Liver (tissue), 9 donors: Measurements from ENCODE around the gene FRMD1. TPM values are rescaled to one million over a fixed set of nuclear protein-coding genes. Genes with fewer than 3 reads are reported as not detected.

Source experiments
- DNase-seq: peaks from one replicate; pipeline ENCODE4 v3.0.0-alpha.2; 2017; ENCODE audit warnings: low spot score
- H3K27ac ChIP-seq, 2 donors: one replicate each; pipeline ENCODE4 v1.7.0; 2013; ENCODE audit warnings: inconsistent platforms in 2 of 2, low read length in 2 of 2, control low read depth in 1 of 2, low read depth in 1 of 2, mild to moderate bottlenecking in 1 of 2
- H3K27me3 ChIP-seq, 4 donors: one replicate each; pipeline versions ENCODE4 v1.6.1 to v1.7.0; 2013; ENCODE audit warnings: low read length in 3 of 4, inconsistent platforms in 1 of 4, mild to moderate bottlenecking in 1 of 4, moderate library complexity in 1 of 4; ENCODE audit not compliant: control insufficient read depth in 4 of 4, insufficient read depth in 4 of 4
- H3K36me3 ChIP-seq, 4 donors: one replicate each; pipeline versions ENCODE4 v1.6.1 to v1.7.0; 2013; ENCODE audit warnings: low read length in 3 of 4, mild to moderate bottlenecking in 3 of 4, low read depth in 1 of 4, moderate library complexity in 1 of 4; ENCODE audit not compliant: control insufficient read depth in 4 of 4, insufficient read depth in 3 of 4
- H3K4me1 ChIP-seq, 4 donors: one replicate each; pipeline versions ENCODE4 v1.6.1 to v1.7.0; 2013; ENCODE audit warnings: low read length in 3 of 4, mild to moderate bottlenecking in 3 of 4, moderate library complexity in 1 of 4; ENCODE audit not compliant: control insufficient read depth in 4 of 4, insufficient read depth in 4 of 4
- H3K4me3 ChIP-seq, 3 donors: one replicate each; pipeline versions ENCODE4 v1.6.1 to v1.7.0; 2013; ENCODE audit warnings: low read length in 3 of 3, control low read depth in 1 of 3, low read depth in 1 of 3, mild to moderate bottlenecking in 1 of 3
- H3K9ac ChIP-seq, 2 donors: one replicate each; pipeline ENCODE4 v1.7.0; 2013; ENCODE audit warnings: low read length in 2 of 2, mild to moderate bottlenecking in 2 of 2, moderate library complexity in 2 of 2, control low read depth in 1 of 2, low read depth in 1 of 2
- H3K9me3 ChIP-seq, 4 donors: one replicate each; pipeline versions ENCODE4 v1.6.1 to v1.7.0; 2013; ENCODE audit warnings: low read length in 3 of 4; ENCODE audit not compliant: control insufficient read depth in 4 of 4
- ATF3 ChIP-seq: IDR thresholded peaks from 2 replicates; pipeline ENCODE4 v1.6.1; 2016; ENCODE audit warnings: antibody characterized with exemption
- CTCF ChIP-seq: fragments of 150-350 bp; IDR thresholded peaks from 2 replicates; pipeline ENCODE4 v1.5.1; 2017; ENCODE audit warnings: improper control_type of control experiment, low read depth, low read length; ENCODE audit not compliant: missing input control
- EGR1 ChIP-seq, 2 donors: IDR thresholded peaks; 2 replicates each; pipeline ENCODE4 v1.6.1; 2016 to 2018; ENCODE audit warnings: antibody characterized with exemption in 2 of 2, low read depth in 2 of 2
- FOXA1 ChIP-seq: IDR thresholded peaks from 2 replicates; pipeline ENCODE4 v1.6.1; 2016; ENCODE audit warnings: antibody characterized with exemption
- HNF4A ChIP-seq, 2 donors: conservative IDR thresholded peaks; 2 replicates each; pipeline ENCODE4 v1.6.1; 2016; ENCODE audit warnings: antibody characterized with exemption in 2 of 2, mild to moderate bottlenecking in 2 of 2
- HNF4G ChIP-seq: IDR thresholded peaks from 2 replicates; pipeline ENCODE4 v1.6.1; 2016; ENCODE audit warnings: antibody characterized with exemption
- JUND ChIP-seq, 2 donors: IDR thresholded peaks; 2 replicates each; pipeline ENCODE4 v1.6.1; 2016; ENCODE audit warnings: antibody characterized with exemption in 2 of 2
- MAX ChIP-seq: IDR thresholded peaks from 2 replicates; pipeline ENCODE4 v1.6.1; 2016; ENCODE audit warnings: antibody characterized with exemption
- NR2F2 ChIP-seq: IDR thresholded peaks from 2 replicates; pipeline ENCODE4 v1.6.1; 2016; ENCODE audit warnings: antibody characterized with exemption
- RAD21 ChIP-seq, 2 donors: IDR thresholded peaks; 2 replicates each; pipeline ENCODE4 v1.6.1; 2016; ENCODE audit warnings: antibody characterized with exemption in 2 of 2, mild to moderate bottlenecking in 2 of 2
- REST ChIP-seq: IDR thresholded peaks from 2 replicates; pipeline ENCODE4 v1.6.1; 2016; ENCODE audit warnings: antibody characterized with exemption, mild to moderate bottlenecking
- RXRA ChIP-seq, 2 donors: IDR thresholded peaks; 2 replicates each; pipeline ENCODE4 v1.6.1; 2017 to 2018; ENCODE audit warnings: antibody characterized with exemption in 2 of 2, mild to moderate bottlenecking in 1 of 2
- SP1 ChIP-seq: IDR thresholded peaks from 2 replicates; pipeline ENCODE4 v1.6.1; 2018; ENCODE audit warnings: antibody characterized with exemption, mild to moderate bottlenecking
- TAF1 ChIP-seq: conservative IDR thresholded peaks from 2 replicates; pipeline ENCODE4 v1.6.1; 2016; ENCODE audit warnings: antibody characterized with exemption, mild to moderate bottlenecking
- YY1 ChIP-seq: IDR thresholded peaks from 2 replicates; pipeline ENCODE4 v1.6.1; 2016; ENCODE audit warnings: antibody characterized with exemption, mild to moderate bottlenecking
- ZBTB33 ChIP-seq: IDR thresholded peaks from 2 replicates; pipeline ENCODE4 v1.6.1; 2016; ENCODE audit warnings: antibody characterized with exemption
- WGBS: extraction: QIAGEN DNeasy Blood & Tissue Kit; methylation state at CpG from one replicate; pipeline ENCODE4 v1.1.7; 2013; 5-methylcytosine and 5-hydroxymethylcytosine counted together
- polyA plus RNA-seq, 2 donors: library from polyadenylated mRNA; stranded (reverse) in 1 of 2; unstranded in 1 of 2; fragments of 200-250 nt in 1 of 2; fragments of >200 nt in 1 of 2; fragmentation: Nextera tagmentation in 1 of 2; extraction: Ambion mirVana in 1 of 2; gene quantifications; one replicate each; pipeline versions ENCODE4 v1.2.1 to v1.2.3, GENCODE V29; 2013 to 2015
- total RNA-seq, 2 donors: library from RNA; depleted of rRNA; stranded (reverse); fragments of >200 nt; gene quantifications; one replicate each; pipeline ENCODE4 v1.2.3, GENCODE V29; 2014
- donor health status: healthy.
- donor health status: healthy.
- donor health status: healthy.
- donor health status: healthy.
- donor health status: healthy.

The FRMD1 gene
- total and polyA plus RNA-seq, 4 donors, result 0.04 to 0.17 (median 0.12) TPM

- H3K4me3 ChIP-seq, result no peak overlapping the region
- H3K4me1 ChIP-seq, result no peaks in the 10 kb centered on the region
- no peaks in the 10 kb centered on the region for H3K9me3 ChIP-seq
- 95% methylated on average over 13 of the region's 13 CpGs for WGBS
- H3K36me3 ChIP-seq, result no peaks in the 10 kb centered on the region
- H3K27ac ChIP-seq, result no peak overlapping the region
- H3K27me3 ChIP-seq, result no peaks in the 10 kb centered on the region
- H3K9ac ChIP-seq, result no peak overlapping the region
- no peak for DNase-seq
- TF ChIP-seq REST (no peak), RXRA (IDR thresholded peaks at IDR 0.05) (no peak), NR2F2 (no peak), ATF3 (no peak), EGR1 (IDR thresholded peaks at IDR 0.05; ENCODE audit: low read depth in 2 of 2) (no peak), JUND (IDR thresholded peaks at IDR 0.05) (no peak), SP1 (no peak), HNF4G (no peak), FOXA1 (no peak), YY1 (no peak)
Measured at GRCh38 chr6:168063431-168063830, 15.6 kb downstream of the FRMD1 start.

- WGBS, result 90% methylated on average over 31 of the region's 31 CpGs
- no peak for TF ChIP-seq EGR1 (IDR thresholded peaks at IDR 0.05; ENCODE audit: low read depth in 2 of 2)
- no peak for TF ChIP-seq RAD21 (IDR thresholded peaks at IDR 0.05)
- TF ChIP-seq MAX, result no peak
- TF ChIP-seq HNF4A (conservative IDR thresholded peaks at IDR 0.05), result no peak
- TF ChIP-seq TAF1, result no peak
- no peak for TF ChIP-seq NR2F2
- TF ChIP-seq ZBTB33, result no peak
- TF ChIP-seq ATF3, result no peak
- no peak for TF ChIP-seq CTCF
- no peak for TF ChIP-seq FOXA1
- Histone ChIP-seq H3K36me3 (no peaks in the 10 kb centered on the region), H3K4me3 (no peak overlapping the region), H3K27me3 (no peaks in the 10 kb centered on the region), H3K9ac (no peak overlapping the region), H3K9me3 (no peaks in the 10 kb centered on the region), H3K4me1 (no peaks in the 10 kb centered on the region), H3K27ac (no peak overlapping the region)
- no peak for DNase-seq
Measured at GRCh38 chr6:168062346-168063289, 16.4 kb downstream of the FRMD1 start.
